AG09309 (cell line): ENCODE data around the gene GCNT1.
"Not testable (repeated sequence)": the region's sequence is repeated elsewhere in the genome, so short reads cannot be mapped to it uniquely, and the experiment has no call there.

Experiments
- DNase-seq: peaks from one replicate; pipeline ENCODE4 v3.0.0-alpha.2; 2010; ENCODE audit warnings: low read depth
- H3K4me3 ChIP-seq: 2 replicates; pipeline ENCODE4 v1.5.1; 2011; ENCODE audit warnings: mild to moderate bottlenecking, low read depth, low read length, moderate library complexity; ENCODE audit not compliant: control insufficient read depth
- CTCF ChIP-seq: IDR thresholded peaks from 2 replicates; pipeline ENCODE4 v1.5.1; 2011; ENCODE audit warnings: mild to moderate bottlenecking, low read depth, low read length, inconsistent platforms; ENCODE audit not compliant: insufficient read depth, control insufficient read depth; ENCODE audit errors: missing control alignments

The GCNT1 gene

GRCh38 chr9:76526026-76526425, 67.0 kb downstream of the GCNT1 start:
- TF ChIP-seq CTCF: no peak
- H3K4me3 ChIP-seq: no peak overlapping the region
- DNase-seq: no peak

- TF ChIP-seq CTCF: no peak
- no peak overlapping the region for H3K4me3 ChIP-seq
- DNase-seq: peak; percentile 46
Measured at GRCh38 chr9:76528056-76528455, 69.1 kb downstream of the GCNT1 start.

- no peak for DNase-seq
- TF ChIP-seq CTCF: no peak
Measured at GRCh38 chr9:76528642-76529190, 69.7 kb downstream of the GCNT1 start.

GRCh38 chr9:76529653-76530052, 70.7 kb downstream of the GCNT1 start:
- TF ChIP-seq CTCF: no peak
- DNase-seq: no peak

More at GRCh38 chr9:76528642-76529190, 69.7 kb downstream of the GCNT1 start:
- H3K4me3 ChIP-seq: no peak overlapping the region

GRCh38 chr9:76530458-76531110, 71.6 kb downstream of the GCNT1 start:
- no peak for DNase-seq
- TF ChIP-seq CTCF: no peak
- H3K4me3 ChIP-seq: no peak overlapping the region

More at GRCh38 chr9:76529653-76530052, 70.7 kb downstream of the GCNT1 start:
- no peak overlapping the region for H3K4me3 ChIP-seq

- DNase-seq: no peak
- no peak for TF ChIP-seq CTCF
- H3K4me3 ChIP-seq: no peak overlapping the region
Measured at GRCh38 chr9:76531231-76531780, 72.3 kb downstream of the GCNT1 start.

GRCh38 chr9:76532877-76533276, 73.9 kb downstream of the GCNT1 start:
- not testable (repeated sequence) for H3K4me3 ChIP-seq, DNase-seq
